ENCODE data around the gene GALR3.

The GALR3 gene

GRCh38 chr22:37824674-37825641 is 1.8 kb downstream of the GALR3 start:
- no peak for DNase-seq

- DNase-seq, result peak; percentile 90
These were observed 3.9 kb downstream of the GALR3 start for GRCh38 chr22:37827056-37827455.

- no peak for DNase-seq
These were observed 7.1 kb downstream of the GALR3 start for GRCh38 chr22:37830093-37830842.

GRCh38 chr22:37831472-37831871 is 8.3 kb downstream of the GALR3 start:
- no peak for DNase-seq

- no peak for DNase-seq
These were observed 9.1 kb downstream of the GALR3 start for GRCh38 chr22:37832022-37832857.

GRCh38 chr22:37842015-37842793 is 19.0 kb downstream of the GALR3 start:
- no peak for DNase-seq

- DNase-seq, result peak; percentile 67
These were observed 20.5 kb downstream of the GALR3 start for GRCh38 chr22:37843741-37844089.

- DNase-seq, result no peak
These were observed 21.7 kb downstream of the GALR3 start for GRCh38 chr22:37844904-37845329.

- no peak for DNase-seq
These were observed 23.3 kb downstream of the GALR3 start for GRCh38 chr22:37846433-37846832.

GRCh38 chr22:37848587-37849088 is 25.5 kb downstream of the GALR3 start:
- DNase-seq, result no peak

- peak; percentile 96 for DNase-seq
These were observed 26.0 kb downstream of the GALR3 start, which contains the start of gene EIF3L for GRCh38 chr22:37849089-37849751. Gene EIF3L, plus strand, starts transcription at chr22:37849419. Its CDS starts 31 bp downstream, at chr22:37849450.

GRCh38 chr22:37850801-37851200 is 27.6 kb downstream of the GALR3 start:
- DNase-seq, result no peak

- DNase-seq, result no peak
These were observed 29.2 kb downstream of the GALR3 start for GRCh38 chr22:37852418-37852817.

- DNase-seq, result no peak
These were observed 31.8 kb downstream of the GALR3 start for GRCh38 chr22:37854946-37855345.

GRCh38 chr22:37855462-37855861 is 32.3 kb downstream of the GALR3 start:
- no peak for DNase-seq

- no peak for DNase-seq
These were observed 37.7 kb downstream of the GALR3 start for GRCh38 chr22:37860796-37861421.

GRCh38 chr22:37862570-37863325 is 39.6 kb downstream of the GALR3 start:
- DNase-seq, result no peak

- no peak for DNase-seq
These were observed 42.3 kb downstream of the GALR3 start for GRCh38 chr22:37865510-37865909.

GRCh38 chr22:37870273-37870672 is 47.1 kb downstream of the GALR3 start:
- DNase-seq, result no peak
